Measurements from ENCODE around the gene ZNF418. TPM values are rescaled to one million over a fixed set of nuclear protein-coding genes. Genes with fewer than 3 reads are reported as not detected.

Gene ZNF418
- total RNA-seq, 1 experiment from 2014 or later = 4.8 TPM

GRCh38 chr19:57964761-57965160 is 29.6 kb upstream of the ZNF418 start:
- no peaks in the 10 kb centered on the region for H3K4me1 ChIP-seq (replicated peaks; ENCODE audit: insufficient read depth)

GRCh38 chr19:57961785-57962184 is 26.6 kb upstream of the ZNF418 start:
- Histone ChIP-seq H3K4me1 (replicated peaks; ENCODE audit: insufficient read depth) (no peaks in the 10 kb centered on the region), H3K27ac (no peak overlapping the region)

More at GRCh38 chr19:57964761-57965160, 29.6 kb upstream of the ZNF418 start:
- H4K20me1 ChIP-seq (ENCODE audit: insufficient read depth) = no peaks in the 10 kb centered on the region
- 0 out of 2 replicates have a peak, but pooled peaks cover 3% of the 10 kb centered on the region for H3K27me3 ChIP-seq (ENCODE audit: insufficient read depth, low read depth)
- H3K4me2 ChIP-seq = no peak overlapping the region
- no peaks in the 10 kb centered on the region for H3F3A ChIP-seq (ENCODE audit: insufficient read depth, low read depth)
- TF ChIP-seq EZH2 (IDR thresholded peaks at IDR 0.05; ENCODE audit: low read depth) (no peak), CTCF (conservative IDR thresholded peaks at IDR 0.05) (no peak)
- no peak overlapping the region for H2AFZ ChIP-seq
- no peaks in the 10 kb centered on the region for H3K79me2 ChIP-seq (ENCODE audit: low read depth)
- no TSS peak for BruUV-seq (replicated peaks)
- no peaks in the 10 kb centered on the region for H3K36me3 ChIP-seq (ENCODE audit: low read depth)
- ChIA-PET CTCF (interaction anchor here (0.6 kb wide), 1 partner anchor 539 kb away, joined by 4 read pairs; no protein-coding TSS in a partner anchor), POLR2A (ENCODE audit: unreplicated experiment) (no interaction called here)
- H3K4me3 ChIP-seq = no peak overlapping the region
- intact Hi-C loops (cut with micrococcal nuclease; ENCODE audit: unreplicated experiment) = no loop called here
- no peak for DNase-seq
- H3K9me3 ChIP-seq (ENCODE audit: insufficient read depth, low read depth) = peaks cover 29% of the 10 kb centered on the region
- no peaks in the 10 kb centered on the region for H3K9me2 ChIP-seq (ENCODE audit: insufficient read depth)
- H3K27ac ChIP-seq = no peak overlapping the region

GRCh38 chr19:57954996-57955395 is 19.8 kb upstream of the ZNF418 start:
- H3K36me3 ChIP-seq (ENCODE audit: low read depth) = no peaks in the 10 kb centered on the region
- H3K79me2 ChIP-seq (ENCODE audit: low read depth) = no peaks in the 10 kb centered on the region
- DNase-seq = no peak
- no peaks in the 10 kb centered on the region for H4K20me1 ChIP-seq (ENCODE audit: insufficient read depth)
- H3F3A ChIP-seq (ENCODE audit: insufficient read depth, low read depth) = no peaks in the 10 kb centered on the region
- H3K9me2 ChIP-seq (ENCODE audit: insufficient read depth) = no peaks in the 10 kb centered on the region
- H3K27me3 ChIP-seq (ENCODE audit: insufficient read depth, low read depth) = 0 out of 2 replicates have a peak, but pooled peaks cover 13% of the 10 kb centered on the region
- no peak overlapping the region for H3K4me3 ChIP-seq
- no peak overlapping the region for H2AFZ ChIP-seq
- intact Hi-C loops (cut with micrococcal nuclease; ENCODE audit: unreplicated experiment) = no loop called here
- H3K4me1 ChIP-seq (replicated peaks; ENCODE audit: insufficient read depth) = no peaks in the 10 kb centered on the region
- ChIA-PET CTCF (no interaction called here), POLR2A (ENCODE audit: unreplicated experiment) (no interaction called here)
- TF ChIP-seq CTCF (conservative IDR thresholded peaks at IDR 0.05) (no peak), EZH2 (IDR thresholded peaks at IDR 0.05; ENCODE audit: low read depth) (no peak)
- H3K27ac ChIP-seq = no peak overlapping the region
- no peak overlapping the region for H3K4me2 ChIP-seq
- H3K9me3 ChIP-seq (ENCODE audit: insufficient read depth, low read depth) = peaks cover 16% of the 10 kb centered on the region; the same call in 1 of the 2 replicates
- BruUV-seq (replicated peaks) = no TSS peak

More at GRCh38 chr19:57961785-57962184, 26.6 kb upstream of the ZNF418 start:
- CTCF ChIA-PET = no interaction called here
- TF ChIP-seq CTCF (conservative IDR thresholded peaks at IDR 0.05) = no peak
- TF ChIP-seq EZH2 (IDR thresholded peaks at IDR 0.05; ENCODE audit: low read depth) = no peak
- 0 out of 2 replicates have a peak overlapping the region, but pooled peaks have one; percentile 23 for H2AFZ ChIP-seq
- no peak overlapping the region for H3K4me2 ChIP-seq
- POLR2A ChIA-PET (ENCODE audit: unreplicated experiment) = no interaction called here
- no peaks in the 10 kb centered on the region for H3K79me2 ChIP-seq (ENCODE audit: low read depth)
- no peaks in the 10 kb centered on the region for H3K9me2 ChIP-seq (ENCODE audit: insufficient read depth)
- H3K36me3 ChIP-seq (ENCODE audit: low read depth) = no peaks in the 10 kb centered on the region
- no peaks in the 10 kb centered on the region for H3F3A ChIP-seq (ENCODE audit: insufficient read depth, low read depth)
- no peak for DNase-seq
- intact Hi-C loops (cut with micrococcal nuclease; ENCODE audit: unreplicated experiment) = no loop called here
- no TSS peak for BruUV-seq (replicated peaks)
- H3K4me3 ChIP-seq = no peak overlapping the region
- 0 out of 2 replicates have a peak, but pooled peaks cover 3% of the 10 kb centered on the region for H3K27me3 ChIP-seq (ENCODE audit: insufficient read depth, low read depth)
- H3K9me3 ChIP-seq (ENCODE audit: insufficient read depth, low read depth) = peaks cover 17% of the 10 kb centered on the region
- no peaks in the 10 kb centered on the region for H4K20me1 ChIP-seq (ENCODE audit: insufficient read depth)
